Psoas muscle (tissue), 8 donors: ENCODE results near the gene RAB11B. TPM values are rescaled to one million over a fixed set of nuclear protein-coding genes. Genes with fewer than 3 reads are reported as not detected.

Experiments
- ATAC-seq, 4 donors: fragments of 200-7000 bp; cut with Tn5 transposase; one replicate each; pipeline ENCODE4 v1.9.1; 2020; ENCODE audit warnings: moderate library complexity in 3 of 4, mild to moderate bottlenecking in 2 of 4
- DNase-seq, 2 donors: peaks; one replicate each; pipeline ENCODE4 v3.0.0-alpha.2; 2020
- H3K27ac ChIP-seq: fragments of 200-600 bp; one replicate; pipeline ENCODE4 v1.8.0; 2022
- H3K27me3 ChIP-seq, 3 donors: fragments of 200-600 bp in 1 of 3; one replicate each; pipeline versions ENCODE4 v1.6.1 to v1.8.0; 2013 to 2022; ENCODE audit warnings: low read length in 2 of 3, mild to moderate bottlenecking in 2 of 3, moderate library complexity in 1 of 3; ENCODE audit not compliant: insufficient read depth in 3 of 3
- H3K36me3 ChIP-seq, 2 donors: fragments of 200-600 bp in 1 of 2; one replicate each; pipeline versions ENCODE4 v1.6.1 to v1.8.0; 2013 to 2022; ENCODE audit warnings: low read depth in 1 of 2, mild to moderate bottlenecking in 1 of 2, moderate library complexity in 1 of 2; ENCODE audit not compliant: insufficient read depth in 1 of 2
- H3K4me1 ChIP-seq: fragments of 200-600 bp; one replicate; pipeline ENCODE4 v1.8.0; 2022
- H3K4me3 ChIP-seq: fragments of 200-600 bp; one replicate; pipeline ENCODE4 v1.8.0; 2022; ENCODE audit warnings: mild to moderate bottlenecking
- H3K9me3 ChIP-seq: fragments of 200-600 bp; one replicate; pipeline ENCODE4 v1.8.0; 2022
- WGBS, 3 donors: extraction: QIAGEN DNeasy Blood & Tissue Kit; methylation state at CpG; one replicate each; pipeline versions ENCODE4 v1.1.6 to v1.1.7; 2013; 5-methylcytosine and 5-hydroxymethylcytosine counted together
- intact Hi-C, 2 donors: fragments of 100-400 bp; cut with DNase I; formaldehyde crosslinking; loops; one replicate each; pipeline versions ENCODE4 v1.11.0 to v1.14.2; 2022
- polyA plus RNA-seq, 3 donors: library from polyadenylated mRNA; stranded (reverse); fragments of 200-250 nt; gene quantifications; one replicate each; pipeline ENCODE4 v1.2.3, GENCODE V29; 2013
- total RNA-seq, 4 donors: library from RNA; stranded (reverse); fragmentation: NEBNext Ultra II Directional in 2 of 4; extraction: Animal tissue kit (Norgen Biotek cat#: 25700) in 2 of 4; gene quantifications; one replicate each; pipeline versions ENCODE4 v1.2.1 to v1.2.4, GENCODE V29; 2021 to 2023
- TF ChIP-seq, protein P1 (sequence below): fragments of 200-600 bp; IDR thresholded peaks from one replicate; pipeline ENCODE4 v1.8.0; 2022; ENCODE audit warnings: antibody characterized with exemption
- donor health status: healthy with polysubstance abuse.
- donor health status: DM: no; HTN: no; CAD: no; lungs with moderate emphysema.
- donor health status: Bipolar disorder and iron deficiency.
- donor health status: healthy.
- donor health status: DM: yes; HTN: yes; CAD: no.
- donor health status: DM: no; HTN: no; CAD: no.
- donor health status: DM: no; HTN: no; CAD: no.
- donor health status: DM: yes; HTN: yes; CAD: no.

RAB11B gene
- total and polyA plus RNA-seq, 7 donors = 43.9 to 130 (median 77.1) TPM

DNA sequence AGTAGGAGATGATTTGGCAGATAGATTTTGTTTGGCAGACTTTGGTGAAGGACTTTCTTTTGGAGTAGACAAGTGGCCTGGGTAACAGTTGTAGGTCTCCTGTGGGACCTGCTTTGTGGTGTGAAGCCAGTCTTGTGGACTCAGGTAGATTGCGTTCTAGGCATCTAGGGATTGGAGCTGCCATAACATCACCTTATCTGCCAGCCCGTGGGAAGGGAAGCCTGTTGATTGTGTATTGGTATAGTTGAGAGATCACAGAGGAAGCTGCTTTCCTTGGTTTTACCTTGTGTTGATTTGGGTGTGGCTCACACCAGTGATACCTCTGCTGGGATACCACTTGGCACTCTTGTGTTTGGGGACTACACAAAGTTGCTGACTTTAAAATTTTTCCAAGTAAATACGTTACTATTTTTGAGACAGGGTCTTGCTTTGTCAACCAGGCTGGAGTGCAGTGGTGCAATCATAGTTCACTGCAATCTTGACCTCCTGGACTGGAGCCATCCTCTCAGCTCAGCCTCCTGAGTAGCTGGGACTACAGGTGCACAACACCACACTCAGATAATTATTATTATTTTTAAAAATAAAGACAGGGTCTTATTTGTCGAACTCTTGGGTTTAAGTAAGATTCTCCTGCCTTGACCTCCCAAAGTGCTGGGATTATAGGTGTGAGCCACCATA, 62.4 kb downstream of the RAB11B start:
- ATAC-seq (peak in 1 of 4 donors; percentile 45), DNase-seq (no peak)
- H3K27ac ChIP-seq = peak overlapping the region; percentile 57
- H3K27me3 ChIP-seq = no peaks in the 10 kb centered on the region
- H3K4me1 ChIP-seq = peaks cover 95% of the 10 kb centered on the region
- H3K9me3 ChIP-seq = no peaks in the 10 kb centered on the region
- peak overlapping the region; percentile 1 for H3K4me3 ChIP-seq
- WGBS, 3 donors = 47 to 53% (median 52%) methylated on average over 4 of the region's 4 CpGs
- peaks cover 0 to 24% of the 10 kb centered on the region in 2 donors for H3K36me3 ChIP-seq
- TF ChIP-seq, protein P1, sequence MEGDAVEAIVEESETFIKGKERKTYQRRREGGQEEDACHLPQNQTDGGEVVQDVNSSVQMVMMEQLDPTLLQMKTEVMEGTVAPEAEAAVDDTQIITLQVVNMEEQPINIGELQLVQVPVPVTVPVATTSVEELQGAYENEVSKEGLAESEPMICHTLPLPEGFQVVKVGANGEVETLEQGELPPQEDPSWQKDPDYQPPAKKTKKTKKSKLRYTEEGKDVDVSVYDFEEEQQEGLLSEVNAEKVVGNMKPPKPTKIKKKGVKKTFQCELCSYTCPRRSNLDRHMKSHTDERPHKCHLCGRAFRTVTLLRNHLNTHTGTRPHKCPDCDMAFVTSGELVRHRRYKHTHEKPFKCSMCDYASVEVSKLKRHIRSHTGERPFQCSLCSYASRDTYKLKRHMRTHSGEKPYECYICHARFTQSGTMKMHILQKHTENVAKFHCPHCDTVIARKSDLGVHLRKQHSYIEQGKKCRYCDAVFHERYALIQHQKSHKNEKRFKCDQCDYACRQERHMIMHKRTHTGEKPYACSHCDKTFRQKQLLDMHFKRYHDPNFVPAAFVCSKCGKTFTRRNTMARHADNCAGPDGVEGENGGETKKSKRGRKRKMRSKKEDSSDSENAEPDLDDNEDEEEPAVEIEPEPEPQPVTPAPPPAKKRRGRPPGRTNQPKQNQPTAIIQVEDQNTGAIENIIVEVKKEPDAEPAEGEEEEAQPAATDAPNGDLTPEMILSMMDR = no peak
- intact Hi-C loops = no loop called here

DNA sequence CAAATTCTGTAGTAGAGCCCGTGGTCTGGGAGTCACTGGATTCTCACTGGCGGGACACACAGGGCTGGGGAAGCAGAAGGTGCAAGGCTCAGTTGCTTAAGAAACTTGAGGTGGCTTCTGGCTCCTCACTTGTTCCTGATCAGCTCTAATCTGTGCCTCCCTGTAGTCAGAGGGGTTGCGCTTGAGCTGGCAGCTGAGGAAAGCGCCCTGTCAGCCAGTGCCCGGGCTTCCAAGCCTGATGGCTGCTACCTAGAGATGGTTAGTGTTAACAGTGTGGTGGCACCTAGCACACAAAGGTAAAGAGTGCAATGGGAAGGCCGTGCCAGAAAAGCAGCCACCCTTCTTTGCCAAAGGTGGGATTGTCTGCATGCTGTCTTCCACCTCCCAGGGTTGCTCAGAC, 63.5 kb downstream of the RAB11B start:
- intact Hi-C loops = no loop called here
- DNase-seq (no peak), ATAC-seq (no peak)
- TF ChIP-seq, protein P1 = no peak
- H3K4me1 ChIP-seq = peaks cover 95% of the 10 kb centered on the region
- H3K9me3 ChIP-seq = no peaks in the 10 kb centered on the region
- peak overlapping the region; percentile 15 for H3K4me3 ChIP-seq
- no peaks in the 10 kb centered on the region for H3K27me3 ChIP-seq
- H3K27ac ChIP-seq = peak overlapping the region; percentile 57
- H3K36me3 ChIP-seq = peaks cover 0 to 24% of the 10 kb centered on the region in 2 donors
- 44 to 78% (median 51%) methylated on average over 6 of the region's 6 CpGs for WGBS, 3 donors

Other genes with a start within 250 kb of the RAB11B start
- under 1 TPM in 2 of 4 donors, not detected in 2; 0.02 to 0.51 TPM for gene FBN3, start 240.8 kb upstream of the RAB11B start, total RNA-seq
- under 1 TPM; 0.01 to 0.12 (median 0.01) TPM for gene FBN3, start 240.8 kb upstream of the RAB11B start, polyA plus RNA-seq
- gene CERS4, start 181.0 kb upstream of the RAB11B start, total RNA-seq = 1 to 10 TPM; 2.1 to 4.8 (median 3.6) TPM
- 1 to 10 TPM; 1.1 to 2.8 (median 1.3) TPM for gene CERS4, start 181.0 kb upstream of the RAB11B start, polyA plus RNA-seq
- gene CD320, start 82.0 kb upstream of the RAB11B start, total RNA-seq = 10 to 100 TPM; 17.4 to 25.4 (median 22.4) TPM
- gene CD320, start 82.0 kb upstream of the RAB11B start, polyA plus RNA-seq = 10 to 100 TPM; 44.8 to 67.2 (median 47.6) TPM
- gene NDUFA7, start 69.0 kb upstream of the RAB11B start, total RNA-seq = 100 to 1,000 TPM in 3 of 4 donors, 10 to 100 TPM in 1; 76.8 to 150 (median 109) TPM
- 100 to 1,000 TPM; 211 to 271 (median 243) TPM for gene NDUFA7, start 69.0 kb upstream of the RAB11B start, polyA plus RNA-seq
- 1,000 to 10,000 TPM in 2 of 4 donors, 100 to 1,000 TPM in 2; 947 to 1,442 (median 1,003) TPM for gene RPS28, start 68.9 kb upstream of the RAB11B start, total RNA-seq
- gene RPS28, start 68.9 kb upstream of the RAB11B start, polyA plus RNA-seq = 100 to 1,000 TPM; 431 to 717 (median 657) TPM
- gene KANK3, start 47.1 kb upstream of the RAB11B start, total RNA-seq = 10 to 100 TPM in 2 of 4 donors, 1 to 10 TPM in 2; 7.1 to 14.2 (median 9.7) TPM
- gene KANK3, start 47.1 kb upstream of the RAB11B start, polyA plus RNA-seq = 1 to 10 TPM; 5.1 to 9.4 (median 7.7) TPM
- 100 to 1,000 TPM in 1 of 4 donors, 10 to 100 TPM in 3; 10.7 to 118 (median 44.7) TPM for gene ANGPTL4, start 26.2 kb upstream of the RAB11B start, total RNA-seq
- gene ANGPTL4, start 26.2 kb upstream of the RAB11B start, polyA plus RNA-seq = 100 to 1,000 TPM in 1 of 3 donors, 10 to 100 TPM in 2; 17.2 to 235 (median 19.1) TPM
- 10 to 100 TPM; 47.7 to 56.0 (median 52.2) TPM for gene MARCHF2, start 22.9 kb downstream of the RAB11B start, total RNA-seq
- 10 to 100 TPM; 32.8 to 55.6 (median 48.9) TPM for gene MARCHF2, start 22.9 kb downstream of the RAB11B start, polyA plus RNA-seq
- gene HNRNPM, start 54.6 kb downstream of the RAB11B start, total RNA-seq = 10 to 100 TPM; 73.2 to 92.2 (median 84.1) TPM
- 100 to 1,000 TPM in 2 of 3 donors, 10 to 100 TPM in 1; 53.2 to 146 (median 118) TPM for gene HNRNPM, start 54.6 kb downstream of the RAB11B start, polyA plus RNA-seq
- under 1 TPM; 0.22 to 0.65 (median 0.49) TPM for gene PRAM1, start 112.3 kb downstream of the RAB11B start, total RNA-seq
- gene PRAM1, start 112.3 kb downstream of the RAB11B start, polyA plus RNA-seq = under 1 TPM in 2 of 3 donors, not detected in 1; 0.27 to 0.29 TPM
- 10 to 100 TPM; 15.6 to 19.3 (median 17.8) TPM for gene ZNF414, start 123.8 kb downstream of the RAB11B start, total RNA-seq
- gene ZNF414, start 123.8 kb downstream of the RAB11B start, polyA plus RNA-seq = 10 to 100 TPM; 10.4 to 21.6 (median 17.8) TPM
- gene MYO1F, start 187.1 kb downstream of the RAB11B start, total RNA-seq = 1 to 10 TPM; 3.5 to 6.3 (median 5.2) TPM
- 1 to 10 TPM in 2 of 3 donors, under 1 TPM in 1; 1.00 to 1.0 (median 1.0) TPM for gene MYO1F, start 187.1 kb downstream of the RAB11B start, polyA plus RNA-seq
- gene ADAMTS10, start 220.4 kb downstream of the RAB11B start, total RNA-seq = 1 to 10 TPM; 1.9 to 8.2 (median 3.8) TPM
- gene ADAMTS10, start 220.4 kb downstream of the RAB11B start, polyA plus RNA-seq = 1 to 10 TPM; 3.4 to 3.8 (median 3.4) TPM
- gene NFILZ, start 240.3 kb downstream of the RAB11B start, total RNA-seq = not detected
- not detected for gene NFILZ, start 240.3 kb downstream of the RAB11B start, polyA plus RNA-seq